ENCODE results near the gene TNFSF8. TPM values are rescaled to one million over a fixed set of nuclear protein-coding genes. Genes with fewer than 3 reads are reported as not detected.

Gene TNFSF8
- polyA plus RNA-seq, 1 donor from 2014 or later: not detected

GRCh38 chr9:114913656-114914055 is 16.7 kb downstream of the TNFSF8 start:
- H3K9me2 ChIP-seq (ENCODE audit: insufficient read depth, low read length): no peaks in the 10 kb centered on the region
- H4K20me1 ChIP-seq (ENCODE audit: insufficient read depth): no peaks in the 10 kb centered on the region
- no peaks in the 10 kb centered on the region for H3K27me3 ChIP-seq (ENCODE audit: insufficient read depth, low read depth, low read length)
- H3F3A ChIP-seq (ENCODE audit: insufficient read depth, low read length, poor library complexity, severe bottlenecking): no peaks in the 10 kb centered on the region
- H3K9ac ChIP-seq (ENCODE audit: low read length): no peak overlapping the region
- H3K4me3 ChIP-seq (ENCODE audit: low read length): peak overlapping the region; percentile 47
- TF ChIP-seq POLR2AphosphoS5 (IDR thresholded peaks at IDR 0.05) (peak; percentile 26), MXI1 (conservative IDR thresholded peaks at IDR 0.05; ENCODE audit: poor library complexity, severe bottlenecking) (no peak), CTCF (IDR thresholded peaks at IDR 0.05; ENCODE audit: poor library complexity, severe bottlenecking) (no peak), SMC3 (conservative IDR thresholded peaks at IDR 0.05; ENCODE audit: poor library complexity) (no peak), EP300 (conservative IDR thresholded peaks at IDR 0.05; ENCODE audit: poor library complexity, severe bottlenecking) (no peak), EZH2 (IDR thresholded peaks at IDR 0.05; ENCODE audit: borderline replicate concordance, insufficient read depth, low read length, poor library complexity, severe bottlenecking) (no peak), RAD21 (conservative IDR thresholded peaks at IDR 0.05) (no peak), REST (IDR thresholded peaks at IDR 0.05; ENCODE audit: borderline replicate concordance) (no peak), TAF1 (IDR thresholded peaks at IDR 0.05; ENCODE audit: low read depth) (no peak)
- H3K9me3 ChIP-seq (ENCODE audit: low read length): no peaks in the 10 kb centered on the region
- peak overlapping the region; percentile 50 for H3K4me2 ChIP-seq (ENCODE audit: low read length)
- H2AFZ ChIP-seq (ENCODE audit: low read depth, low read length): no peak overlapping the region
- no peaks in the 10 kb centered on the region for H3K79me2 ChIP-seq (replicated peaks; ENCODE audit: insufficient read depth, low read length)
- peak overlapping the region; percentile 65 for H3K27ac ChIP-seq (ENCODE audit: low read length)
- no peaks in the 10 kb centered on the region for H3K36me3 ChIP-seq (ENCODE audit: insufficient read depth, low read length)

GRCh38 chr9:114913217-114913616 is 17.2 kb downstream of the TNFSF8 start:
- Histone ChIP-seq H3F3A (ENCODE audit: insufficient read depth, low read length, poor library complexity, severe bottlenecking) (no peaks in the 10 kb centered on the region), H3K36me3 (ENCODE audit: insufficient read depth, low read length) (no peaks in the 10 kb centered on the region), H3K9me2 (ENCODE audit: insufficient read depth, low read length) (no peaks in the 10 kb centered on the region), H3K4me2 (ENCODE audit: low read length) (no peak overlapping the region), H3K4me3 (ENCODE audit: low read length) (no peak overlapping the region), H4K20me1 (ENCODE audit: insufficient read depth) (no peaks in the 10 kb centered on the region), H3K79me2 (replicated peaks; ENCODE audit: insufficient read depth, low read length) (no peaks in the 10 kb centered on the region), H3K27me3 (ENCODE audit: insufficient read depth, low read depth, low read length) (no peaks in the 10 kb centered on the region), H2AFZ (ENCODE audit: low read depth, low read length) (no peak overlapping the region), H3K9me3 (ENCODE audit: low read length) (no peaks in the 10 kb centered on the region), H3K27ac (ENCODE audit: low read length) (peak overlapping the region; percentile 65), H3K9ac (ENCODE audit: low read length) (no peak overlapping the region)
- TF ChIP-seq TAF1 (IDR thresholded peaks at IDR 0.05; ENCODE audit: low read depth) (no peak), RAD21 (conservative IDR thresholded peaks at IDR 0.05) (no peak), POLR2AphosphoS5 (IDR thresholded peaks at IDR 0.05) (no peak), EP300 (conservative IDR thresholded peaks at IDR 0.05; ENCODE audit: poor library complexity, severe bottlenecking) (no peak), CTCF (IDR thresholded peaks at IDR 0.05; ENCODE audit: poor library complexity, severe bottlenecking) (no peak), MXI1 (conservative IDR thresholded peaks at IDR 0.05; ENCODE audit: poor library complexity, severe bottlenecking) (no peak), SMC3 (conservative IDR thresholded peaks at IDR 0.05; ENCODE audit: poor library complexity) (no peak), EZH2 (IDR thresholded peaks at IDR 0.05; ENCODE audit: borderline replicate concordance, insufficient read depth, low read length, poor library complexity, severe bottlenecking) (no peak), REST (IDR thresholded peaks at IDR 0.05; ENCODE audit: borderline replicate concordance) (no peak)

Data from neural cell (in vitro differentiated cells).